K562 (cell line): Measurements from ENCODE around the gene TRIM27. TPM values are rescaled to one million over a fixed set of nuclear protein-coding genes. Genes with fewer than 3 reads are reported as not detected.
A peak's percentile ranks its signal among the peaks of the same experiment; 100 is the strongest.

Source experiments
- ATF7 ChIP-seq: fragments of 450-650 bp; IDR thresholded peaks from 2 replicates; pipeline ENCODE4 v1.7.1; 2014; ENCODE audit warnings: mild to moderate bottlenecking, moderate library complexity
- CEBPZ ChIP-seq: fragments of 150-350 bp; IDR thresholded peaks from 2 replicates; pipeline ENCODE4 v1.6.1; 2014; ENCODE audit warnings: low read depth, mild to moderate bottlenecking, low read length, borderline replicate concordance
- CHD2 ChIP-seq: IDR thresholded peaks from 2 replicates; pipeline ENCODE4 v1.6.1; 2011; ENCODE audit warnings: low read depth, low read length
- CREB1 ChIP-seq, 2 experiments: sonication (generic) in 1 of 2; formaldehyde crosslinking in 1 of 2; IDR thresholded peaks; 2 replicates each; pipeline versions ENCODE4 v1.6.1 to v1.8.0; 2012 to 2022; ENCODE audit warnings: inconsistent platforms in 1 of 2, mild to moderate bottlenecking in 1 of 2, missing genetic modification reagents in 1 of 2, moderate library complexity in 1 of 2
- CREB5 ChIP-seq: fragments of 250-450 bp; sonication (Bioruptor Pico); IDR thresholded peaks from 2 replicates; pipeline ENCODE4 v1.5.0; 2020; ENCODE audit warnings: mild to moderate bottlenecking
- HDGF ChIP-seq: fragments of 450-650 bp; IDR thresholded peaks from 2 replicates; pipeline ENCODE4 v1.6.1; 2016
- KDM1A ChIP-seq, 2 experiments: fragments of 450-650 bp; IDR thresholded peaks; 2 replicates each; pipeline ENCODE4 v1.6.1; 2016; ENCODE audit warnings: mild to moderate bottlenecking in 2 of 2
- KDM2B ChIP-seq: fragments of 250-450 bp; sonication (Bioruptor Pico); IDR thresholded peaks from 2 replicates; pipeline ENCODE4 v1.8.0; 2021; ENCODE audit warnings: mild to moderate bottlenecking, moderate library complexity
- MECOM ChIP-seq: fragments of 250-450 bp; sonication (Bioruptor Pico); IDR thresholded peaks from 2 replicates; pipeline ENCODE4 v1.8.0; 2022; ENCODE audit warnings: inconsistent platforms
- MEF2D ChIP-seq: conservative IDR thresholded peaks from 2 replicates; pipeline ENCODE4 v1.6.1; 2016; ENCODE audit warnings: low read depth, missing genetic modification characterization, missing compliant biosample characterization
- MTA2 ChIP-seq: fragments of 450-650 bp; IDR thresholded peaks from 2 replicates; pipeline ENCODE4 v1.6.1; 2016; ENCODE audit warnings: low read depth
- NCOA1 ChIP-seq: fragments of 450-650 bp; IDR thresholded peaks from 2 replicates; pipeline ENCODE4 v1.6.1; 2016; ENCODE audit warnings: low read depth
- SLC30A9 ChIP-seq: fragments of 250-450 bp; sonication (Bioruptor Pico); IDR thresholded peaks from 2 replicates; pipeline ENCODE4 v1.8.0; 2022; ENCODE audit warnings: mild to moderate bottlenecking, moderate library complexity
- TCFL5 ChIP-seq: fragments of 250-450 bp; sonication (Bioruptor Pico); conservative IDR thresholded peaks from 2 replicates; pipeline ENCODE4 v1.6.1; 2021; ENCODE audit warnings: mild to moderate bottlenecking, moderate library complexity, matching md5 sums
- ZBTB8A ChIP-seq: fragments of 450-650 bp; IDR thresholded peaks from 2 replicates; pipeline ENCODE4 v1.6.1; 2018; ENCODE audit warnings: mild to moderate bottlenecking, moderate library complexity; ENCODE audit not compliant: partially characterized antibody
- ZFP36 ChIP-seq: fragments of 150-350 bp; IDR thresholded peaks from 2 replicates; pipeline ENCODE4 v1.6.1; 2018; ENCODE audit warnings: low read length, low read depth; ENCODE audit not compliant: partially characterized antibody
- ZMIZ1 ChIP-seq, 2 experiments: fragments of 150-350 bp in 1 of 2; IDR thresholded peaks; 2 replicates each; pipeline ENCODE4 v1.6.1; 2012 to 2016; ENCODE audit warnings: low read depth in 2 of 2, low read length in 2 of 2, mild to moderate bottlenecking in 1 of 2, moderate library complexity in 1 of 2
- ZNF586 ChIP-seq: fragments of 450-650 bp; formaldehyde crosslinking; conservative IDR thresholded peaks from 2 replicates; pipeline ENCODE4 v1.4.0; 2020; ENCODE audit warnings: mild to moderate bottlenecking, moderate library complexity
- polyA plus RNA-seq, 8 experiments: library from polyadenylated mRNA; depleted of rRNA in 4 of 8; stranded (reverse) in 5 of 8; unstranded in 3 of 8; fragments of >200 nt; fragmentation: Nextera tagmentation in 2 of 8; fragmentation: Illumina TruSeq in 1 of 8; extraction: Ambion mirVana in 2 of 8; extraction: Trizol in 1 of 8; gene quantifications; 2 replicates each; pipeline versions ENCODE4 v1.2.1 to v1.2.3, GENCODE V29; 2011 to 2014; ENCODE audit warnings: inconsistent platforms in 1 of 8, missing spikeins in 1 of 8
- total RNA-seq, 7 experiments: library from RNA; depleted of rRNA in 6 of 7; stranded (reverse); fragments of >200 nt in 6 of 7; fragmentation: Illumina TruSeq in 2 of 7; extraction: Trizol in 2 of 7; gene quantifications; 2 replicates each; pipeline versions ENCODE4 v1.2.1 to v1.2.3, GENCODE V29; 2011 to 2021; ENCODE audit warnings: low replicate concordance in 1 of 7
- TF ChIP-seq, protein P1 (sequence below): fragments of 450-650 bp; conservative IDR thresholded peaks from 2 replicates; pipeline ENCODE4 v1.6.1; 2016; ENCODE audit warnings: missing genetic modification characterization, low read depth, mild to moderate bottlenecking, missing compliant biosample characterization, moderate library complexity
- TF ChIP-seq, protein P2 (sequence below): sonication (generic); formaldehyde crosslinking; IDR thresholded peaks from 2 replicates; pipeline ENCODE4 v1.8.0; 2022; ENCODE audit warnings: mild to moderate bottlenecking, missing genetic modification reagents

TRIM27 gene
- total and polyA plus RNA-seq, 9 of the 15 experiments (the other 6 are each of a cell fraction or from before 2014, with no cell fraction given) = 37.7 to 235 (median 122) TPM

DNA sequence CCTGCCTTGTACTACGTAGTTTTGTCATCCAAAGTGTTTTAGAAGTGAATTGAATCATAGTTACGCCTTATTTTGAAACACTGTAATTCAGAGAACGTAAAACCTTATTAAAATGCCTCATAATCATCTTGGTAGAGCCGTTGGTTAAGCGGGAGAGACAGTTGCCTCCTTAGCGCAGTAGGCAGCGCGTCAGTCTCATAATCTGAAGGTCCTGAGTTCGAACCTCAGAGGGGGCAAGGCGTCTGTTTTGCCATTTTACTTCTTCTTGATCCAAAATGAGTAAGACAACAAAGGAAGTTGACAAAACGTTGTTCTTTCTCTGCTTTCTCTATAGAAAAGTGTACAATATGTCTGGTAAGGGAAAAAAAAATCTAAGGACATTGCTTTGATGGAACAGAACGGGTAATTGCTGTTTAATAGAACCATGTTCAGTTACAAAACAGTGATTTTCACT is 20.7 kb upstream of the TRIM27 start (continued):
- no peak for TF ChIP-seq ZMIZ1 (IDR thresholded peaks at IDR 0.05; ENCODE audit: low read depth in 2 of 2, low read length in 2 of 2)
- no peak for TF ChIP-seq TCFL5 (CRISPR knock-in tag)
- TF ChIP-seq CREB1 (IDR thresholded peaks at IDR 0.05) = 0 out of 2 replicates have a peak, but pooled peaks have one; percentile 30
- peak; percentile 73; the same call in 1 of the 2 replicates for TF ChIP-seq CREB1 (CRISPR knock-in tag; IDR thresholded peaks at IDR 0.05)
- no peak for TF ChIP-seq MTA2
- TF ChIP-seq CEBPZ = no peak
- no peak for TF ChIP-seq MECOM (CRISPR knock-in tag)
- TF ChIP-seq KDM1A (IDR thresholded peaks at IDR 0.05) = peak in 1 of 2 experiments; percentile 9; a peak in 2 of 4 replicates
- TF ChIP-seq ZBTB8A = peak; percentile 92
- TF ChIP-seq, protein P1, sequence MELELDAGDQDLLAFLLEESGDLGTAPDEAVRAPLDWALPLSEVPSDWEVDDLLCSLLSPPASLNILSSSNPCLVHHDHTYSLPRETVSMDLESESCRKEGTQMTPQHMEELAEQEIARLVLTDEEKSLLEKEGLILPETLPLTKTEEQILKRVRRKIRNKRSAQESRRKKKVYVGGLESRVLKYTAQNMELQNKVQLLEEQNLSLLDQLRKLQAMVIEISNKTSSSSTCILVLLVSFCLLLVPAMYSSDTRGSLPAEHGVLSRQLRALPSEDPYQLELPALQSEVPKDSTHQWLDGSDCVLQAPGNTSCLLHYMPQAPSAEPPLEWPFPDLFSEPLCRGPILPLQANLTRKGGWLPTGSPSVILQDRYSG = no peak
- TF ChIP-seq SLC30A9 = no peak
- no peak for TF ChIP-seq NCOA1
- no peak for TF ChIP-seq HDGF
- TF ChIP-seq KDM2B (CRISPR knock-in tag) = no peak
- TF ChIP-seq CREB5 (CRISPR knock-in tag) = no peak
- TF ChIP-seq, protein P2, sequence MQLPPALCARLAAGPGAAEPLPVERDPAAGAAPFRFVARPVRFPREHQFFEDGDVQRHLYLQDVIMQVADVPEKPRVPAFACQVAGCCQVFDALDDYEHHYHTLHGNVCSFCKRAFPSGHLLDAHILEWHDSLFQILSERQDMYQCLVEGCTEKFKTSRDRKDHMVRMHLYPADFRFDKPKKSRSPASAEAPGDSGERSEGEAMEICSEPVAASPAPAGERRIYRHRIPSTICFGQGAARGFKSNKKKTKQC = no peak
- no peak for TF ChIP-seq CHD2
- peak; percentile 46; the same call in 1 of the 2 replicates for TF ChIP-seq ATF7
- TF ChIP-seq MEF2D (tag) = no peak
- TF ChIP-seq ZNF586 = no peak
- peak; percentile 18 for TF ChIP-seq ZFP36
